GM23338 (cell line): ENCODE measurements around the gene VPS36. TPM values are rescaled to one million over a fixed set of nuclear protein-coding genes. Genes with fewer than 3 reads are reported as not detected.

Experiments
- JUNB ChIP-seq: IDR thresholded peaks from one replicate; pipeline ENCODE4 v1.6.1; 2016; ENCODE audit warnings: antibody characterized with exemption; ENCODE audit not compliant: unreplicated experiment
- NANOG ChIP-seq: IDR thresholded peaks from 2 replicates; pipeline ENCODE4 v1.6.1; 2016; ENCODE audit warnings: antibody characterized with exemption, borderline replicate concordance
- STAT1 ChIP-seq: IDR thresholded peaks from one replicate; pipeline ENCODE4 v1.6.1; 2016; ENCODE audit warnings: antibody characterized with exemption; ENCODE audit not compliant: unreplicated experiment
- ZNF114 ChIP-seq: fragments of 250-450 bp; sonication (Bioruptor Pico); IDR thresholded peaks from 2 replicates; pipeline ENCODE4 v1.5.0; 2020; ENCODE audit warnings: mild to moderate bottlenecking, moderate library complexity
- ZNF331 ChIP-seq: fragments of 250-450 bp; sonication (Bioruptor Pico); IDR thresholded peaks from 2 replicates; pipeline ENCODE4 v1.5.0; 2020; ENCODE audit warnings: low read depth, mild to moderate bottlenecking, moderate library complexity
- ZNF462 ChIP-seq: fragments of 250-450 bp; sonication (Bioruptor Pico); IDR thresholded peaks from 2 replicates; pipeline ENCODE4 v1.5.0; 2020; ENCODE audit warnings: mild to moderate bottlenecking, moderate library complexity
- polyA plus RNA-seq: library from polyadenylated mRNA; unstranded; fragments of >200 nt; fragmentation: Nextera tagmentation; extraction: Ambion mirVana; gene quantifications from 2 replicates; pipeline ENCODE4 v1.2.1, GENCODE V29; 2016
- total RNA-seq: library from RNA; depleted of rRNA; stranded (reverse); fragments of >200 nt; shearing (Covaris generic); gene quantifications from 2 replicates; pipeline ENCODE4 v1.2.3, GENCODE V29; 2014
- TF ChIP-seq, protein P1 (sequence below): IDR thresholded peaks from one replicate; pipeline ENCODE4 v1.6.1; 2018; ENCODE audit warnings: antibody characterized with exemption; ENCODE audit not compliant: unreplicated experiment

Gene VPS36
- total and polyA plus RNA-seq, 2 experiments from 2014 or later, result 28.9 to 36.2 TPM

DNA sequence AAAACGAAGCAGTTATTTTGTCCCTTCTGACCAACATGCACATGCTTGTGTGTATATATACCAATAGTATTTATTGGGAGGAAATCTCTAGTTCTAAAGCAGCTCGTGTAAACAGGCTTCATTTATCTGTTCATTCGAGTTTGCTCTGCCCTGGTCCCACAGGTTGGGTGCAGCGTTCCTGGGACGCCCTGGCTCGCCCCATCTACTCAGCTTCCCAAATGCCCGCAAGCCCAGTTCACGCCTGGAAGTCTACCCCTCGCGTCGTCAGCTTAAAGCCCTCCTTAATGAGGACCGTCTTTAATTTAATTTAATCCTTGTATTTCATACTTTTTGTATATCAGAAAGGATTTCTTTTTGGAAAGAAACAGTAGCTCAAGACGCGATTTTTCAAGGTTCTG lies 45.1 kb downstream of the VPS36 start (continued):
- TF ChIP-seq, protein P1, sequence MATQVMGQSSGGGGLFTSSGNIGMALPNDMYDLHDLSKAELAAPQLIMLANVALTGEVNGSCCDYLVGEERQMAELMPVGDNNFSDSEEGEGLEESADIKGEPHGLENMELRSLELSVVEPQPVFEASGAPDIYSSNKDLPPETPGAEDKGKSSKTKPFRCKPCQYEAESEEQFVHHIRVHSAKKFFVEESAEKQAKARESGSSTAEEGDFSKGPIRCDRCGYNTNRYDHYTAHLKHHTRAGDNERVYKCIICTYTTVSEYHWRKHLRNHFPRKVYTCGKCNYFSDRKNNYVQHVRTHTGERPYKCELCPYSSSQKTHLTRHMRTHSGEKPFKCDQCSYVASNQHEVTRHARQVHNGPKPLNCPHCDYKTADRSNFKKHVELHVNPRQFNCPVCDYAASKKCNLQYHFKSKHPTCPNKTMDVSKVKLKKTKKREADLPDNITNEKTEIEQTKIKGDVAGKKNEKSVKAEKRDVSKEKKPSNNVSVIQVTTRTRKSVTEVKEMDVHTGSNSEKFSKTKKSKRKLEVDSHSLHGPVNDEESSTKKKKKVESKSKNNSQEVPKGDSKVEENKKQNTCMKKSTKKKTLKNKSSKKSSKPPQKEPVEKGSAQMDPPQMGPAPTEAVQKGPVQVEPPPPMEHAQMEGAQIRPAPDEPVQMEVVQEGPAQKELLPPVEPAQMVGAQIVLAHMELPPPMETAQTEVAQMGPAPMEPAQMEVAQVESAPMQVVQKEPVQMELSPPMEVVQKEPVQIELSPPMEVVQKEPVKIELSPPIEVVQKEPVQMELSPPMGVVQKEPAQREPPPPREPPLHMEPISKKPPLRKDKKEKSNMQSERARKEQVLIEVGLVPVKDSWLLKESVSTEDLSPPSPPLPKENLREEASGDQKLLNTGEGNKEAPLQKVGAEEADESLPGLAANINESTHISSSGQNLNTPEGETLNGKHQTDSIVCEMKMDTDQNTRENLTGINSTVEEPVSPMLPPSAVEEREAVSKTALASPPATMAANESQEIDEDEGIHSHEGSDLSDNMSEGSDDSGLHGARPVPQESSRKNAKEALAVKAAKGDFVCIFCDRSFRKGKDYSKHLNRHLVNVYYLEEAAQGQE, result no peak
- TF ChIP-seq STAT1 (no peak), ZNF462 (CRISPR knock-in tag) (no peak), ZNF114 (CRISPR knock-in tag) (no peak), ZNF331 (CRISPR knock-in tag) (no peak), NANOG (no peak), JUNB (no peak)
